Measurements from ENCODE around the gene ZCCHC3.
"Not testable (repeated sequence)": the region's sequence is repeated elsewhere in the genome, so short reads cannot be mapped to it uniquely, and the experiment has no call there.

ZCCHC3 gene

DNA sequence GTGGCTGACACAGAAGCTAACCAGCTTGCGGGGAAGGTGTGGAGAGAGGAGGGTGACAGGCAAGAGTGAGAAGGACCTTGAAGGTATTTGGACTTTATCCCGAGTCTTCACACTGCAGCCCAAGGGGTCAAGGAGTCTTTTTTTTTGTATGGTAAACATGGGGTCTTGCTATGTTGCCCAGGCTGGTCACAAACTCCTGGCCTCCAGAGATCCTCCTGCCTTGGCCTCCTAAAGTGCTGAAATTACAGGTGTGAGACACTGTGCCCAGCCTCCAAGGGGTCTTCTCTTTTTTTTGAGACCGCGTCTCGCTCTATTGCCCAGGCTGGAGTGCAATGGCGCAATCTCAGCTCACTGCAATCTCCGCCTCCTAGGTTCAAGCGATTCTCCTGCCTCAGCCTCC lies 37.2 kb downstream of the ZCCHC3 start:
- Histone ChIP-seq H3K79me2 (ENCODE audit: insufficient read depth, low read depth) (no peaks in the 10 kb centered on the region), H3K4me1 (ENCODE audit: low read depth, poor library complexity, severe bottlenecking) (peaks cover 9% of the 10 kb centered on the region), H3K4me3 (IDR thresholded peaks at IDR 0.05; ENCODE audit: insufficient read depth, low read depth, low read length) (no peak overlapping the region), H2AFZ (ENCODE audit: low read depth) (no peak overlapping the region), H3K36me3 (ENCODE audit: insufficient read depth) (no peaks in the 10 kb centered on the region), H4K20me1 (ENCODE audit: insufficient read depth) (no peaks in the 10 kb centered on the region), H3K27me3 (ENCODE audit: insufficient read depth, low read depth) (no peaks in the 10 kb centered on the region), H3K4me2 (no peak overlapping the region), H3K9ac (no peak overlapping the region), H3K27ac (no peak overlapping the region)
- no peak for TF ChIP-seq CTCF (conservative IDR thresholded peaks at IDR 0.05; ENCODE audit: low read depth, low read length)

DNA sequence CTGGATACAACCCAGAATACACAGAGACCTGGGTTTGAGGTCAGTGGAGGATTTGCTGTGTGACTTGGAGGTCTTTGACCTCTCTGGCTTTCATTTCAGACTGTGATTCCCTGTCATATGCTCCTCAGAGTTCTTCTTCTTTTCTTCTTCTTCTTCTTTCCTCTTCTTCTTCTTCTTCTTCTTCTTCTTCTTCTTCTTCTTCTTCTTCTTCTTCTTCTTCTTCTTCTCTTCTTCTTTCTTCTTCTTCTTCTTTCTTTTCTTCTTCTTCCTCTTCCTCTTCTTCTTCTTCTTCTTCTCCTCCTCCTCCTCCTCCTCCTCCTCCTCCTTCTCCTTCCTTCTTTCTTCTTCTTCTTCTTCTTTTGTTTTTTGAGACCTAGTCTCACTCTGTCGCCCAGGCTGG lies 38.7 kb downstream of the ZCCHC3 start:
- H3K4me3 ChIP-seq (IDR thresholded peaks at IDR 0.05; ENCODE audit: insufficient read depth, low read depth, low read length); H3K79me2 ChIP-seq (ENCODE audit: insufficient read depth, low read depth); H3K9ac ChIP-seq; H3K27me3 ChIP-seq (ENCODE audit: insufficient read depth, low read depth); H3K36me3 ChIP-seq (ENCODE audit: insufficient read depth); H3K4me1 ChIP-seq (ENCODE audit: low read depth, poor library complexity, severe bottlenecking); H3K27ac ChIP-seq; H2AFZ ChIP-seq (ENCODE audit: low read depth); H3K4me2 ChIP-seq; H4K20me1 ChIP-seq (ENCODE audit: insufficient read depth): not testable (repeated sequence)

- Histone ChIP-seq H3K36me3 (ENCODE audit: insufficient read depth) (no peaks in the 10 kb centered on the region), H3K9ac (no peak overlapping the region), H3K27me3 (ENCODE audit: insufficient read depth, low read depth) (no peaks in the 10 kb centered on the region), H3K79me2 (ENCODE audit: insufficient read depth, low read depth) (no peaks in the 10 kb centered on the region), H4K20me1 (ENCODE audit: insufficient read depth) (no peaks in the 10 kb centered on the region), H3K4me1 (ENCODE audit: low read depth, poor library complexity, severe bottlenecking) (no peaks in the 10 kb centered on the region), H3K4me3 (IDR thresholded peaks at IDR 0.05; ENCODE audit: insufficient read depth, low read depth, low read length) (no peak overlapping the region), H3K27ac (no peak overlapping the region), H2AFZ (ENCODE audit: low read depth) (no peak overlapping the region), H3K4me2 (no peak overlapping the region)
- no peak for TF ChIP-seq CTCF (conservative IDR thresholded peaks at IDR 0.05; ENCODE audit: low read depth, low read length)
Measured at GRCh38 chr20:341682-342081, 44.3 kb downstream of the ZCCHC3 start.

DNA sequence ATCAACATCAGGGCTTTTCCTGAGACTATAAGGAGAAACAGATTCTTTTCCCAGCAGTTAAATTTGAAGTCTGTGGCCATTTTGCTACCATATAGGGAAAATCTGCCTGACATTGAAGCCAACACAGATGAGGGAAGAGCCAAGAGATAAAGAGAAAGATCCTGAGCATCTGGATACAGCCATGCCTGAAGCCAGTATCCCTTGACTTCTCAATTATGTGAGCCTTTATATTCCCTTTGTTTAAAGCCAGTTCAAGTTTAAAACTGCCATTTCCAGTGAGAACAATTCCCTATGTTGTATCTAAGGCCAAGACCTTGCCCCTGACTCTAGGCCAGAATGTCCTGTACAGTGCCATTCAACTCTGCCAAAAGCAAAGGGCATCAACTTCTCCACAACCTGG lies 45.7 kb downstream of the ZCCHC3 start:
- no peak overlapping the region for H3K27ac ChIP-seq
- H3K36me3 ChIP-seq (ENCODE audit: insufficient read depth), result no peaks in the 10 kb centered on the region
- no peaks in the 10 kb centered on the region for H3K27me3 ChIP-seq (ENCODE audit: insufficient read depth, low read depth)
- no peak for TF ChIP-seq CTCF (conservative IDR thresholded peaks at IDR 0.05; ENCODE audit: low read depth, low read length)
- H3K79me2 ChIP-seq (ENCODE audit: insufficient read depth, low read depth), result no peaks in the 10 kb centered on the region
- H3K4me2 ChIP-seq, result no peak overlapping the region
- no peaks in the 10 kb centered on the region for H3K4me1 ChIP-seq (ENCODE audit: low read depth, poor library complexity, severe bottlenecking)
- no peak overlapping the region for H3K4me3 ChIP-seq (IDR thresholded peaks at IDR 0.05; ENCODE audit: insufficient read depth, low read depth, low read length)
- no peak overlapping the region for H3K9ac ChIP-seq
- no peak overlapping the region for H2AFZ ChIP-seq (ENCODE audit: low read depth)
- no peaks in the 10 kb centered on the region for H4K20me1 ChIP-seq (ENCODE audit: insufficient read depth)

GRCh38 chr20:346033-346639 lies 48.8 kb downstream of the ZCCHC3 start:
- H3K79me2 ChIP-seq (ENCODE audit: insufficient read depth, low read depth), result no peaks in the 10 kb centered on the region
- H3K27me3 ChIP-seq (ENCODE audit: insufficient read depth, low read depth), result no peaks in the 10 kb centered on the region
- no peaks in the 10 kb centered on the region for H3K36me3 ChIP-seq (ENCODE audit: insufficient read depth)
- peaks cover 9% of the 10 kb centered on the region for H3K4me1 ChIP-seq (ENCODE audit: low read depth, poor library complexity, severe bottlenecking)
- H2AFZ ChIP-seq (ENCODE audit: low read depth), result no peak overlapping the region
- H3K9ac ChIP-seq, result no peak overlapping the region
- H3K4me2 ChIP-seq, result no peak overlapping the region
- H3K27ac ChIP-seq, result no peak overlapping the region
- no peak for TF ChIP-seq CTCF (conservative IDR thresholded peaks at IDR 0.05; ENCODE audit: low read depth, low read length)
- H4K20me1 ChIP-seq (ENCODE audit: insufficient read depth), result no peaks in the 10 kb centered on the region
- H3K4me3 ChIP-seq (IDR thresholded peaks at IDR 0.05; ENCODE audit: insufficient read depth, low read depth, low read length), result no peak overlapping the region
